Mammary epithelial cell (primary cell): ENCODE data around the gene NME7.

Experiments used
- CTCF ChIP-seq, 2 donors: IDR thresholded peaks in 1 of 2; conservative IDR thresholded peaks in 1 of 2; 2 replicates each; pipeline ENCODE4 v1.5.1; 2011 to 2012; ENCODE audit warnings: inconsistent platforms in 2 of 2, low read length in 2 of 2, mild to moderate bottlenecking in 2 of 2, control low read depth in 1 of 2, low read depth in 1 of 2; ENCODE audit not compliant: insufficient read depth in 1 of 2; ENCODE audit errors: extremely low read depth in 1 of 2
- EZH2 ChIP-seq: IDR thresholded peaks from 2 replicates; pipeline ENCODE4 v1.6.1; 2012; ENCODE audit warnings: low read length, inconsistent platforms, borderline replicate concordance

- TF ChIP-seq CTCF (conservative IDR thresholded peaks at IDR 0.05 in 1 of 2, IDR thresholded peaks at IDR 0.05 in 1 of 2; ENCODE audit: extremely low read depth in 1 of 2, insufficient read depth in 1 of 2, low read depth in 1 of 2, low read length in 2 of 2) (no peak), EZH2 (no peak)
Measured at GRCh38 chr1:169321539-169321938, 46.1 kb downstream of the NME7 start.
